ENCODE data around the gene B4GALNT2.

DNA sequence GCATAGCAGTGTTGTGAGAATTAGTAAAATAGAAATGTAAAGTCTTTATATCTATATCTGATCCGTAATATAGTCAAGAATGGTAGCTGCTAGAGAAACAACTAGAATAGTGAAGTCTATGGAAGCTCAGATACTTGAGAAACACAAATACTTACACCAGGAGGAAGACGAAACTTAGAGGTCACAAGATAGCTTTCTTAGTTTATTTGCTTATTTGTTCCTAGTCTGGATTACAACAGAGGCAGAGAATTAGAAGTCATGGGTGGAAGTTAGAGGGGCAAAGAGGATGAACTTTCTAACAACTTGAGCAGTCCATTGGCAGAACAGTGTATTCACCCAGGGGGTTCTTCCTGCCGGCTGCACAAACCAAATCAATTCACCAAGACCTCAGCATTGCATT is 64.0 kb downstream of the B4GALNT2 start:
- no peak for TF ChIP-seq POLR2A (IDR thresholded peaks at IDR 0.05)
- TF ChIP-seq, protein P1, sequence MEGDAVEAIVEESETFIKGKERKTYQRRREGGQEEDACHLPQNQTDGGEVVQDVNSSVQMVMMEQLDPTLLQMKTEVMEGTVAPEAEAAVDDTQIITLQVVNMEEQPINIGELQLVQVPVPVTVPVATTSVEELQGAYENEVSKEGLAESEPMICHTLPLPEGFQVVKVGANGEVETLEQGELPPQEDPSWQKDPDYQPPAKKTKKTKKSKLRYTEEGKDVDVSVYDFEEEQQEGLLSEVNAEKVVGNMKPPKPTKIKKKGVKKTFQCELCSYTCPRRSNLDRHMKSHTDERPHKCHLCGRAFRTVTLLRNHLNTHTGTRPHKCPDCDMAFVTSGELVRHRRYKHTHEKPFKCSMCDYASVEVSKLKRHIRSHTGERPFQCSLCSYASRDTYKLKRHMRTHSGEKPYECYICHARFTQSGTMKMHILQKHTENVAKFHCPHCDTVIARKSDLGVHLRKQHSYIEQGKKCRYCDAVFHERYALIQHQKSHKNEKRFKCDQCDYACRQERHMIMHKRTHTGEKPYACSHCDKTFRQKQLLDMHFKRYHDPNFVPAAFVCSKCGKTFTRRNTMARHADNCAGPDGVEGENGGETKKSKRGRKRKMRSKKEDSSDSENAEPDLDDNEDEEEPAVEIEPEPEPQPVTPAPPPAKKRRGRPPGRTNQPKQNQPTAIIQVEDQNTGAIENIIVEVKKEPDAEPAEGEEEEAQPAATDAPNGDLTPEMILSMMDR (IDR thresholded peaks at IDR 0.05), result no peak
